HEK293 (cell line): ENCODE data around the gene CYP4F8.

Experiments
- CTCF ChIA-PET: fragments of 350-600 bp; formaldehyde crosslinking; extraction: SDS; loops from one replicate; lab custom pipeline; 2021; ENCODE audit warnings: antibody characterized with exemption; lab: Yijun Ruan, JAX
- POLR2A ChIA-PET: fragments of 300-600 bp; formaldehyde crosslinking; extraction: SDS; loops from one replicate; lab custom pipeline; 2020; ENCODE audit warnings: antibody characterized with exemption, inconsistent platforms; lab: Yijun Ruan, JAX
- H3K27ac ChIP-seq: fragments of 200-500 bp; sonication (Bioruptor generic); 2 replicates; pipeline ENCODE4 v1.5.1; 2014; ENCODE audit warnings: low read depth, low read length, control low read depth, inconsistent platforms; ENCODE audit errors: extremely low read depth
- H3K36me3 ChIP-seq, 2 experiments: fragments of 200-500 bp in 1 of 2; sonication (Bioruptor generic) in 1 of 2; 1 replicate in 1 of 2; 2 replicates in 1 of 2; pipeline ENCODE4 v1.5.1; 2014 to 2017; ENCODE audit warnings: inconsistent platforms in 2 of 2, low read length in 2 of 2; ENCODE audit not compliant: control insufficient read depth in 2 of 2, insufficient read depth in 1 of 2
- H3K4me1 ChIP-seq: fragments of 200-500 bp; sonication (Bioruptor generic); 2 replicates; pipeline ENCODE4 v1.5.1; 2014; ENCODE audit warnings: mild to moderate bottlenecking, low read length, inconsistent platforms; ENCODE audit not compliant: control insufficient read depth, insufficient read depth
- H3K4me3 ChIP-seq: 2 replicates; pipeline ENCODE4 v1.5.1; 2011; ENCODE audit warnings: low read depth, mild to moderate bottlenecking, control low read depth, low read length, moderate library complexity
- H3K9me3 ChIP-seq: fragments of 200-500 bp; sonication (Bioruptor generic); 2 replicates; pipeline ENCODE4 v1.5.1; 2014; ENCODE audit warnings: low read depth, low read length, inconsistent platforms; ENCODE audit not compliant: control insufficient read depth, insufficient read depth
- GLIS1 ChIP-seq: fragments of 450-650 bp; formaldehyde crosslinking; IDR thresholded peaks from 2 replicates; pipeline ENCODE4 v1.5.1; 2016; ENCODE audit warnings: missing biosample characterization, missing genetic modification characterization
- HIC1 ChIP-seq: fragments of 450-650 bp; formaldehyde crosslinking; IDR thresholded peaks from 2 replicates; pipeline ENCODE4 v1.5.1; 2016; ENCODE audit warnings: missing biosample characterization, missing genetic modification characterization
- MEIS1 ChIP-seq: sonication (generic); formaldehyde crosslinking; IDR thresholded peaks from 2 replicates; pipeline ENCODE4 v1.8.1; 2022; ENCODE audit warnings: missing genetic modification reagents, mild to moderate bottlenecking, borderline replicate concordance
- PRDM1 ChIP-seq: fragments of 450-650 bp; formaldehyde crosslinking; IDR thresholded peaks from 2 replicates; pipeline ENCODE4; 2016; ENCODE audit warnings: missing biosample characterization, missing genetic modification characterization
- RBAK ChIP-seq: fragments of 450-650 bp; formaldehyde crosslinking; IDR thresholded peaks from 2 replicates; pipeline ENCODE4 v1.5.1; 2016; ENCODE audit warnings: missing biosample characterization, missing genetic modification characterization
- REST ChIP-seq: fragments of 450-650 bp; formaldehyde crosslinking; IDR thresholded peaks from 2 replicates; pipeline ENCODE4 v1.5.1; 2016; ENCODE audit warnings: missing biosample characterization, missing genetic modification characterization
- YY1 ChIP-seq: fragments of 450-650 bp; formaldehyde crosslinking; IDR thresholded peaks from 2 replicates; pipeline ENCODE4 v1.5.1; 2018; ENCODE audit warnings: missing biosample characterization, missing genetic modification characterization
- ZBTB7A ChIP-seq: fragments of 450-650 bp; formaldehyde crosslinking; IDR thresholded peaks from 2 replicates; pipeline ENCODE4 v1.5.1; 2016; ENCODE audit warnings: low read depth, missing biosample characterization, missing genetic modification characterization
- ZNF112 ChIP-seq: fragments of 450-650 bp; formaldehyde crosslinking; IDR thresholded peaks from 2 replicates; pipeline ENCODE4 v1.5.0; 2017; ENCODE audit warnings: missing biosample characterization, missing genetic modification characterization
- ZNF16 ChIP-seq: fragments of 450-650 bp; formaldehyde crosslinking; IDR thresholded peaks from 2 replicates; pipeline ENCODE4 v1.5.1; 2016; ENCODE audit warnings: low read depth, missing biosample characterization, missing genetic modification characterization
- ZNF214 ChIP-seq: fragments of 450-650 bp; formaldehyde crosslinking; IDR thresholded peaks from 2 replicates; pipeline ENCODE4 v1.5.1; 2017; ENCODE audit warnings: missing biosample characterization, mild to moderate bottlenecking, missing genetic modification characterization, borderline replicate concordance
- ZNF221 ChIP-seq: fragments of 450-650 bp; formaldehyde crosslinking; IDR thresholded peaks from 2 replicates; pipeline ENCODE4 v1.5.1; 2017; ENCODE audit warnings: missing biosample characterization, missing genetic modification characterization, borderline replicate concordance
- ZNF223 ChIP-seq: fragments of 450-650 bp; formaldehyde crosslinking; IDR thresholded peaks from 2 replicates; pipeline ENCODE4 v1.5.1; 2016; ENCODE audit warnings: missing biosample characterization, missing genetic modification characterization
- ZNF26 ChIP-seq: fragments of 450-650 bp; formaldehyde crosslinking; IDR thresholded peaks from 2 replicates; pipeline ENCODE4 v1.5.1; 2016; ENCODE audit warnings: missing biosample characterization, missing genetic modification characterization
- ZNF335 ChIP-seq: fragments of 450-650 bp; formaldehyde crosslinking; conservative IDR thresholded peaks from 2 replicates; pipeline ENCODE4 v1.5.1; 2016; ENCODE audit warnings: missing biosample characterization, missing genetic modification characterization
- ZNF350 ChIP-seq: fragments of 450-650 bp; formaldehyde crosslinking; IDR thresholded peaks from 2 replicates; pipeline ENCODE4 v1.5.0; 2017; ENCODE audit warnings: missing biosample characterization, mild to moderate bottlenecking, missing genetic modification characterization
- ZNF423 ChIP-seq: fragments of 450-650 bp; formaldehyde crosslinking; IDR thresholded peaks from 2 replicates; pipeline ENCODE4 v1.5.1; 2016; ENCODE audit warnings: missing biosample characterization, missing genetic modification characterization
- ZNF48 ChIP-seq: fragments of 450-650 bp; formaldehyde crosslinking; IDR thresholded peaks from 2 replicates; pipeline ENCODE4 v1.5.1; 2016; ENCODE audit warnings: missing biosample characterization, missing genetic modification characterization
- ZNF513 ChIP-seq: fragments of 450-650 bp; IDR thresholded peaks from 2 replicates; pipeline ENCODE4 v1.5.1; 2018; ENCODE audit warnings: missing biosample characterization, missing genetic modification characterization
- ZNF549 ChIP-seq: fragments of 450-650 bp; IDR thresholded peaks from 2 replicates; pipeline ENCODE4 v1.5.1; 2018; ENCODE audit warnings: missing biosample characterization, missing genetic modification characterization, mild to moderate bottlenecking, inconsistent platforms, moderate library complexity
- ZNF571 ChIP-seq: fragments of 450-650 bp; formaldehyde crosslinking; IDR thresholded peaks from 2 replicates; pipeline ENCODE4 v1.5.0; 2017; ENCODE audit warnings: missing biosample characterization, missing genetic modification characterization
- ZNF624 ChIP-seq: fragments of 450-650 bp; formaldehyde crosslinking; IDR thresholded peaks from 2 replicates; pipeline ENCODE4 v1.5.1; 2017; ENCODE audit warnings: missing biosample characterization, missing genetic modification characterization
- TF ChIP-seq, protein P1 (sequence below): fragments of 450-650 bp; formaldehyde crosslinking; IDR thresholded peaks from 2 replicates; pipeline ENCODE4 v1.5.1; 2016; ENCODE audit warnings: missing biosample characterization, missing genetic modification characterization

The CYP4F8 gene

DNA sequence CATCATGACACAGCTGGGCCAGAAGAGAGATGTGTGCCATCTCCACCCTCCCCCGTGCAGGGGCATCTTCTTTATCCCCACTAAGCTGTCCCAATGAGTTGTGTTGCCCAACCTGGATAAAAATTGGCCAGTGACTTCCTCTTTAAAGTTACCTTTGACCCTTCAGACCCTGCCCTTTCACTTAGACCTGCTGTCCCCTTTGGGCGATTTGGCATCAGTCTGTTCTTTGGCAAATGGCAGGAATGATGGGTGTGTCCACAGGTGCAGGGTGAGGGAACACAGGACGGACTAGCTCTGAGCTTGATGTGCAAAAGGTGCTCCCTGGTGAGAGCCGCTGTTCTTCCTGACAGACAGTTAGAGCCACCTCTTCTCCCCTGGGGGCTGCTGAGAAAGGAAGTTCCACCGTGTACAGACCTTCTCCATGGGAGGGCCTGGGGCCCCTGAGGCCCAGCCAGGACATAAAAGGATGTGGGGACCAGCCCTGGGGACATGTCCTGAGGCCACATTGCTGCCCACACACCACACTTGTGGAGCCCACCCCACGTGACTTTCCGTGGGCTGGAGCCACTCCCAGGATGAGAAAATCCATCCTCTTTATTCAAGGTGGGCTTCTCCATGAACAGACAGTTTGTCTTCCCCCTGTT lies 1.7 kb downstream of the CYP4F8 start:
- TF ChIP-seq GLIS1 (tag by site-specific recombination) (no peak), YY1 (tag by site-specific recombination) (no peak), ZNF214 (no peak), ZNF513 (no peak), ZNF223 (no peak), ZNF26 (tag by site-specific recombination) (no peak), ZNF335 (tag by site-specific recombination) (no peak), ZNF549 (tag by site-specific recombination) (no peak), ZNF571 (tag by site-specific recombination) (no peak)
- TF ChIP-seq, protein P1, sequence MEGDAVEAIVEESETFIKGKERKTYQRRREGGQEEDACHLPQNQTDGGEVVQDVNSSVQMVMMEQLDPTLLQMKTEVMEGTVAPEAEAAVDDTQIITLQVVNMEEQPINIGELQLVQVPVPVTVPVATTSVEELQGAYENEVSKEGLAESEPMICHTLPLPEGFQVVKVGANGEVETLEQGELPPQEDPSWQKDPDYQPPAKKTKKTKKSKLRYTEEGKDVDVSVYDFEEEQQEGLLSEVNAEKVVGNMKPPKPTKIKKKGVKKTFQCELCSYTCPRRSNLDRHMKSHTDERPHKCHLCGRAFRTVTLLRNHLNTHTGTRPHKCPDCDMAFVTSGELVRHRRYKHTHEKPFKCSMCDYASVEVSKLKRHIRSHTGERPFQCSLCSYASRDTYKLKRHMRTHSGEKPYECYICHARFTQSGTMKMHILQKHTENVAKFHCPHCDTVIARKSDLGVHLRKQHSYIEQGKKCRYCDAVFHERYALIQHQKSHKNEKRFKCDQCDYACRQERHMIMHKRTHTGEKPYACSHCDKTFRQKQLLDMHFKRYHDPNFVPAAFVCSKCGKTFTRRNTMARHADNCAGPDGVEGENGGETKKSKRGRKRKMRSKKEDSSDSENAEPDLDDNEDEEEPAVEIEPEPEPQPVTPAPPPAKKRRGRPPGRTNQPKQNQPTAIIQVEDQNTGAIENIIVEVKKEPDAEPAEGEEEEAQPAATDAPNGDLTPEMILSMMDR (tag by site-specific recombination), result no peak
- no peaks in the 10 kb centered on the region for H3K36me3 ChIP-seq
- ChIA-PET CTCF (no interaction called here), POLR2A (no interaction called here)
- H3K4me1 ChIP-seq, result no peaks in the 10 kb centered on the region
- H3K9me3 ChIP-seq, result no peaks in the 10 kb centered on the region
- no peak overlapping the region for H3K4me3 ChIP-seq
- H3K27ac ChIP-seq, result no peak overlapping the region

- H3K9me3 ChIP-seq, result no peaks in the 10 kb centered on the region
- CTCF ChIA-PET, result interaction anchor here (0.9 kb wide), 1 partner anchor 9 kb away, joined by 3 read pairs; no protein-coding TSS in a partner anchor
- POLR2A ChIA-PET, result no interaction called here
- TF ChIP-seq ZNF112 (tag by site-specific recombination) (no peak), ZNF48 (tag by site-specific recombination) (no peak), RBAK (tag by site-specific recombination) (no peak), REST (no peak), PRDM1 (tag by site-specific recombination) (no peak), ZNF423 (tag by site-specific recombination) (no peak), ZNF624 (no peak), MEIS1 (CRISPR knock-in tag) (no peak), HIC1 (tag by site-specific recombination) (no peak), ZNF350 (tag by site-specific recombination) (no peak), ZBTB7A (tag by site-specific recombination) (no peak), ZNF16 (tag by site-specific recombination) (no peak), ZNF221 (tag by site-specific recombination) (no peak)
These were observed 3.3 kb downstream of the CYP4F8 start for GRCh38 chr19:15618321-15618720.

More at GRCh38 chr19:15618321-15618720, 3.3 kb downstream of the CYP4F8 start:
- Histone ChIP-seq H3K27ac (no peak overlapping the region), H3K4me1 (no peaks in the 10 kb centered on the region), H3K36me3 (no peaks in the 10 kb centered on the region), H3K4me3 (no peak overlapping the region)
